HUES6 (cell line): ENCODE results near the gene MXRA7.
"Not testable (repeated sequence)": the region's sequence is repeated elsewhere in the genome, so short reads cannot be mapped to it uniquely, and the experiment has no call there.

ENCODE experiments used
- H3K27ac ChIP-seq: 2 replicates; pipeline ENCODE4 v1.7.0; 2013; ENCODE audit warnings: low read depth, mild to moderate bottlenecking, low read length, inconsistent platforms
- H3K27me3 ChIP-seq: 2 replicates; pipeline ENCODE4 v1.6.1; 2013; ENCODE audit warnings: low read length; ENCODE audit not compliant: control insufficient read depth, insufficient read depth
- H3K36me3 ChIP-seq: 2 replicates; pipeline ENCODE4 v1.6.1; 2013; ENCODE audit warnings: low read length; ENCODE audit not compliant: control insufficient read depth, insufficient read depth
- H3K4me1 ChIP-seq: 2 replicates; pipeline ENCODE4 v1.6.1; 2013; ENCODE audit warnings: low read length; ENCODE audit not compliant: control insufficient read depth, insufficient read depth
- H3K4me3 ChIP-seq: 2 replicates; pipeline ENCODE4 v1.5.1; 2013; ENCODE audit warnings: low read depth, low read length
- H3K9ac ChIP-seq: one replicate; pipeline ENCODE4 v1.6.1; 2013; ENCODE audit warnings: mild to moderate bottlenecking, low read length
- H3K9me3 ChIP-seq: 2 replicates; pipeline ENCODE4 v1.6.1; 2013; ENCODE audit warnings: low read depth, low read length; ENCODE audit not compliant: control insufficient read depth, insufficient read depth

MXRA7 gene

DNA sequence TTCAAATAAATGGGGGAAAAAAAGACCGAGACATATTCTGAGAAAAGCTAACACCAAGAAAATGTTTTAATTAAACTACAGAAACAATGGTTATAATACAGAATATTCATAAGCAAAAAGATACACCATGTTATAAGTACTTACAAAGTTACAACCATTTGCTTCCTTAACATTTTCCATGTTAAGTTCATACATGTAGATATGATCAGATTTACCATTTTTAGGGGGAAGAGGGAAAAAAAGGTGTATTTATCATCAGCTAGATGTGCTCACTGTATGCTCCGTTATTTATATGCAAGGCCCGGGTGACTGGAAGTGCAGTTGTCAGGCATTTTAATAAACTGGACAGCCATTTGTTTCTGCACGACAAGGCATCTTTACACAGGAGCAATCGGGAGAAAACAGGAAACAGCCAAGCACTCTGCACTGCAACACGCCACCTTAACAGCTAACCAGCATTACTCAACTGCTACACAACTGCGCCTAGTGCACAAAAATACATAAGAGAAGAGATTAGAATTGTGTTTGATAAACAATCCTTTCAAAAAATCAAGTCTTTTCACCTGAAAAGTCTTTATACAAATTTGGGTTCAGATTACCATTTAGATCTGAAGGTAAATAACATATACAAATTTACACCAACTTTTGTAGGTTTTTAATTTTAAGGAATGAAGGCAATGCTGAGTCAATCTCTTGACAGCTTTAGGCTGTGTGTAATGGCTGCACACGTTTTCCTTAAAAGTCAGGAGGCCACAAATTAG lies 23.5 kb upstream of the MXRA7 start:
- peak overlapping the region; percentile 100 for H3K9ac ChIP-seq
- no peaks in the 10 kb centered on the region for H3K9me3 ChIP-seq
- H3K4me3 ChIP-seq = peak overlapping the region; percentile 98
- no peak overlapping the region for H3K27ac ChIP-seq
- H3K36me3 ChIP-seq = peaks cover 65% of the 10 kb centered on the region
- peaks cover 16% of the 10 kb centered on the region for H3K4me1 ChIP-seq
- no peaks in the 10 kb centered on the region for H3K27me3 ChIP-seq

GRCh38 chr17:76733618-76733957 lies 22.8 kb upstream of the MXRA7 start:
- Histone ChIP-seq H3K27ac (no peak overlapping the region), H3K4me1 (peaks cover 10% of the 10 kb centered on the region), H3K36me3 (peaks cover 65% of the 10 kb centered on the region), H3K9me3 (no peaks in the 10 kb centered on the region), H3K9ac (no peak overlapping the region), H3K27me3 (no peaks in the 10 kb centered on the region), H3K4me3 (peak overlapping the region; percentile 2)

DNA sequence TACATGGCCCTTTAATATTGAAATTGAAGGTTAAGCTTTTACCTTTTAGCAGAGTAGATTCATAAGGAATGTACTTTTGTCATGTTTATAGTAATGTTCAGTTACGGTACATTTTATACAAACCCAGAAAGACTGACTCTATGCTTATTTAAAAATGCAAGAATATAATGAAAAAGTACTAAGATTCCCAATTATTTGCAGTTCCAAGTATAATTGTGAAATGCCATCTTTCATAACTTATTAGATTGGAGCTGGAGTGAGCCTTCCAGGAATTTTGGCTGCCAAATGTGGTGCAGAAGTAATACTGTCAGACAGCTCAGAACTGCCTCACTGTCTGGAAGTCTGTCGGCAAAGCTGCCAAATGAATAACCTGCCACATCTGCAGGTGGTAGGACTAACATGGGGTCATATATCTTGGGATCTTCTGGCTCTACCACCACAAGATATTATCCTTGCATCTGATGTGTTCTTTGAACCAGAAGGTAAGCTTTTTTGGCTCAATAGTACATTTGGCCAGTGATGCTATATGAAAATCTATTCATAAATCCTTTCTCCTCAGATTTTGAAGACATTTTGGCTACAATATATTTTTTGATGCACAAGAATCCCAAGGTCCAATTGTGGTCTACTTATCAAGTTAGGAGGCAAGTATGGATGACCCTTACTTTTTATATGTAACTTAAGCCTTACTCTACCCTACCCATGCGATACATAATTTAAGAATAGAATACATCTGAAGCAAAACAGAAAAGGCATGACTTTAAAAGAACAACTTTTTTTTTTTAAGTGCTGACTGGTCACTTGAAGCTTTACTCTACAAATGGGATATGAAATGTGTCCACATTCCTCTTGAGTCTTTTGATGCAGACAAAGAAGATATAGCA lies 22.2 kb upstream of the MXRA7 start:
- Histone ChIP-seq H3K27me3 (no peaks in the 10 kb centered on the region), H3K9me3 (no peaks in the 10 kb centered on the region), H3K36me3 (peaks cover 65% of the 10 kb centered on the region), H3K9ac (no peak overlapping the region), H3K4me3 (0 out of 2 replicates have a peak overlapping the region, but pooled peaks have one; percentile 2), H3K4me1 (peaks cover 9% of the 10 kb centered on the region; the same call in 1 of the 2 replicates), H3K27ac (no peak overlapping the region)

DNA sequence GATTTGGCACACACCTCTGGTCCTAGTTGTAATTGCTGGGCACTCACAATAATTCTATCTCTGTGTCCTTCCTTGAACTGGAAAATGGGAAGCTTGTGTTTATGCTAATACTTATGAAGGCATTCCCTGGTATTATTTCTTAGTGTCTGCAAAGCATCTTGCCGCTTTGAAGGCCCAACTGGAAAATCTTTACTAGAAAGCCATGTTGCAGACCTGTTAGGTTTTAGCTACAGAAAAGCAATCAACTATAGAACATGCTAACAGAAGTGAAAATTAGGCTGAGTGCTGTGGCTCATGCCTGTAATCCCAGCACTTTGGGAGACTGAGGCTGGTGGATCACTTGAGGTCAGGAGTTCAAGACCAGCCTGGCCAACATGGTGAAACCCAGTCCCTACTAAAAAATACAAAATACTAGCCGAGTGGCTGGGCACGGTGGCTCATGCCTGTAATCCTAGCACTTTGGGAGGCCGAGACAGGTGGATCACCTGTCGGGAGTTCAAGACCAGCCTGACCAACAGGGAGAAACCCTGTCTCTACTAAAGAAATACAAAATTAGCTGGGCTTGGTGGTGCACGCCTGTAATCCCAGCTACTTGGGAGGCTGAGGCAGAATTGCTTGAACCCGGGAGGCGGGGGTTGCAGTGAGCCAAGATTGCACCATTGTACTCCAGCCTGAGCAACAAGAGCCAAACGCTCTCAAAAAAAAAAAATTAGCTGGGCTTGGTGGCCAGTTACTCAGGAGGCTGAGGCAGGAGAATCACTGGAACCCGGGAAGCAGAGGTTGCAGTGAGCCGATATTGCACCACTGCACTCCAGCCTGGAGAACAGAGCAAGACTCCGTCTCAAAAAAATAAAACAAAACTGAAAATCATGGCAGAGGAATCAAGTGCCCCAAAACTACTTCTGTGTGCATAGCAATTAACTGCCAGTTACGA lies 21.3 kb upstream of the MXRA7 start:
- not testable (repeated sequence) for H3K9ac ChIP-seq, H3K9me3 ChIP-seq, H3K27ac ChIP-seq, H3K4me3 ChIP-seq, H3K27me3 ChIP-seq
- peaks cover 65% of the 10 kb centered on the region for H3K36me3 ChIP-seq
- H3K4me1 ChIP-seq = peaks cover 15% of the 10 kb centered on the region

- Histone ChIP-seq H3K9ac (peak overlapping the region; percentile 90), H3K4me3 (peak overlapping the region; percentile 96), H3K4me1 (peaks cover 11% of the 10 kb centered on the region), H3K27ac (no peak overlapping the region), H3K36me3 (peaks cover 44% of the 10 kb centered on the region), H3K9me3 (no peaks in the 10 kb centered on the region), H3K27me3 (no peaks in the 10 kb centered on the region)
Measured at GRCh38 chr17:76727745-76728456, 17.1 kb upstream of the MXRA7 start.

GRCh38 chr17:76726776-76727718 lies 16.3 kb upstream of the MXRA7 start, which contains the start of gene METTL23:
Gene METTL23 (plus strand): TSS chr17:76726839. CDS start chr17:76729711, 2,872 bp downstream.
- Histone ChIP-seq H3K4me1 (peaks cover 11% of the 10 kb centered on the region), H3K4me3 (peak within 1 kb of the TSS; percentile 96), H3K27me3 (no peaks in the 10 kb centered on the region), H3K9me3 (no peaks in the 10 kb centered on the region), H3K9ac (peak within 1 kb of the TSS; percentile 90), H3K36me3 (peaks cover 43% of the 10 kb centered on the region), H3K27ac (peak within 1 kb of the TSS; percentile 99)

GRCh38 chr17:76726231-76726775 lies 15.5 kb upstream of the MXRA7 start, which contains the start of gene JMJD6:
Gene JMJD6 (minus strand): TSS chr17:76726606. CDS start chr17:76726475, 131 bp downstream.
- H3K27ac ChIP-seq = peak within 1 kb of the TSS; percentile 99
- no peaks in the 10 kb centered on the region for H3K27me3 ChIP-seq
- H3K4me1 ChIP-seq = peaks cover 11% of the 10 kb centered on the region
- peak within 1 kb of the TSS; percentile 90 for H3K9ac ChIP-seq
- peak within 1 kb of the TSS; percentile 96 for H3K4me3 ChIP-seq
- no peaks in the 10 kb centered on the region for H3K9me3 ChIP-seq
- peaks cover 43% of the 10 kb centered on the region for H3K36me3 ChIP-seq

DNA sequence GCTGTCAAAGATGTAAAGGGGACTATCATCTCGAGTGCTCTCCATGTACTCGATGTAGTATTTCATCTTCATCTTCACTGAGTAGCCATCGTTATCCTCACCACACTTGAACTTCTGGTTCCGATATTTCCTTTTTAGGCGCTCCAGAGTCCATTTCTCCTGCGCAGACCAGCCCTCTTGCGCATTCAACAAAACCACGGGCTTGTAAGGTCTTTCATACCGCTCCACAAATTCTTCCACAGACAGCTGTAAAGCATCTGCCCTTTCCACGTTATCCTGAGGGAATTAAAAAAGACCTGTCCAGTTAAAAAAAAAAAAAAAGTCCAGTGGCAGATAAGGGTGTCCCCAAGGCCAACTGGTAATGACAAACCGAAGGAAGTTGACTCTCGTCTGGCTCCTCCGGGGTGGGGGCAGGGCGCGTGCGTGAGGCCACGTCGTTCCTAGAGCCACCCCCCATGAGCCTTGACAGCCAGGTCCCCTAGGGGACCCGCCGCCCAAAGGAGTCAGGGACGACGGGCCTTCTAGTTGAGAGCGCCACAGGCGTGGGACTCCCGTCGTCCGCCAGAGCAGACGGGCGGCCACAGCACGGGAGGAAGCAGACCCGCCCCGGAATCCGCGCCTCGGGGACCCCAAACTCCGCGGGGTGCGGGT lies 14.9 kb upstream of the MXRA7 start:
- peak overlapping the region; percentile 86 for H3K9ac ChIP-seq
- H3K9me3 ChIP-seq = no peaks in the 10 kb centered on the region
- peaks cover 46% of the 10 kb centered on the region for H3K36me3 ChIP-seq
- H3K4me3 ChIP-seq = peak overlapping the region; percentile 96
- H3K27ac ChIP-seq = peak overlapping the region; percentile 80
- H3K27me3 ChIP-seq = no peaks in the 10 kb centered on the region
- peaks cover 11% of the 10 kb centered on the region for H3K4me1 ChIP-seq

DNA sequence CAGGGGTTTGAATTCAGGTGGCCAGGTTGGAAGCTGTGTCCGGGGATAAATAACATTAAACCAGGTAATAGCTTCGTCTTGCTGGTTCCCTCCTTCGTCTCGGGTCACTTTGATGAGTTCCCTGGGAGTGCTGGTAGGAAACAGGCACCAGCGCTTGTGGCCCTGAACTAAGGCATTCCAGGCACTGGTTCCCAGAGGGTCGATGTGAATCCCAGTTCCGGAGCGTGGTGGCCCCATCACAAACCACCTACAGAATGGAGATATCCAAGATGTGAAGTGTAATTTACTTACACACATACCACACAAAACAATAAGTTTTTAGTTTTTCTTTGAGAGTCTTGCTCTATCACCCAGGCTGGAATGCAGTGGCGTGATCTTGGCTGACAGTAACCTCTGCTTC lies 13.0 kb upstream of the MXRA7 start:
- H3K4me1 ChIP-seq = peaks cover 11% of the 10 kb centered on the region
- no peaks in the 10 kb centered on the region for H3K9me3 ChIP-seq
- H3K36me3 ChIP-seq = peaks cover 53% of the 10 kb centered on the region
- H3K27ac ChIP-seq = no peak overlapping the region
- H3K9ac ChIP-seq = no peak overlapping the region
- no peaks in the 10 kb centered on the region for H3K27me3 ChIP-seq
- H3K4me3 ChIP-seq = no peak overlapping the region
